Ammon's horn (tissue), 1 donor: ENCODE measurements around the gene AMOTL1.

Experiments
- DNase-seq: peaks from one replicate; pipeline ENCODE4 v3.0.0-alpha.2; 2016; ENCODE audit warnings: low spot score

AMOTL1 gene

DNA sequence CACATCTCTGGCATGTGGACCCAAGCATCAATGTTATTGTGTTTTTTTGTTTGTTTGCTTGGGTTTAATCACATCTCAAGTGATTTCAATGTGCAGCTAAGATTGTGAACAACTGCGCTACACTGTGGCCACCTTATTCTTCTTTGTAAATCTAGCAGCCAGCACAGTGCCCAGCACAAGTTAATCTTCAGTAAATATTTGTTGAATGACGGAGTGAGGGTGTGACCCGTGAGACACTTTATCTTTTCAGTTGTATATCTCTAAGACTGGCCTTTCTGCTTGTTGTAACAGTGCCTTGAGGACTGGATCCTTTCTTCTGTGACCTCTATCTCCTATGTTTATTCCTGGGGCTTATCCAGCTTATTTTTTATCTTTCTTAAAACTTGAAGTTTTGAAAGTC is 21.4 kb upstream of the AMOTL1 start:
- no peak for DNase-seq

GRCh38 chr11:94747146-94747545 is 21.0 kb upstream of the AMOTL1 start:
- no peak for DNase-seq

DNA sequence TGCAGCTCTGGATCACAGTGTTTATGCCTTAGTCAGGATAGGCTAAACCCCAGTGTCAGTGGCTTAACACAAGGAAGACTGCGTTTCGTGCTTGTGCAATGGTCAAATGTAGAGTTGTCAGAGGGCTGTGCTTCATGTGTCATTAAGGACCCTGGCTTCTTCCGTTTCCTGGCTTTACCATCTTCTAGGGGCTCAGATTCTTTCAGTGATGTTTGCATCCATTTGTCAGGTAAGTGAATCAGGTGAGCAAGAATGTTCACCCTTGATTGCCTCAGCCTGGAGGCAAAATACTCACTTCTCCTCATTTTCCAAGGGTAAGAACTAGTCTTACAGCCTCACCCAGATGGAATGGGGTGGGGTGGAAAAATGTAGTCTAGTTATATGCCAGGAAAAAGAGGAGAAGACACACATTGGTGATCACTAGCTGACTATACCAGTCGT is 20.5 kb upstream of the AMOTL1 start:
- no peak for DNase-seq

- no peak for DNase-seq
Measured at GRCh38 chr11:94749369-94749768, 18.8 kb upstream of the AMOTL1 start.

DNA sequence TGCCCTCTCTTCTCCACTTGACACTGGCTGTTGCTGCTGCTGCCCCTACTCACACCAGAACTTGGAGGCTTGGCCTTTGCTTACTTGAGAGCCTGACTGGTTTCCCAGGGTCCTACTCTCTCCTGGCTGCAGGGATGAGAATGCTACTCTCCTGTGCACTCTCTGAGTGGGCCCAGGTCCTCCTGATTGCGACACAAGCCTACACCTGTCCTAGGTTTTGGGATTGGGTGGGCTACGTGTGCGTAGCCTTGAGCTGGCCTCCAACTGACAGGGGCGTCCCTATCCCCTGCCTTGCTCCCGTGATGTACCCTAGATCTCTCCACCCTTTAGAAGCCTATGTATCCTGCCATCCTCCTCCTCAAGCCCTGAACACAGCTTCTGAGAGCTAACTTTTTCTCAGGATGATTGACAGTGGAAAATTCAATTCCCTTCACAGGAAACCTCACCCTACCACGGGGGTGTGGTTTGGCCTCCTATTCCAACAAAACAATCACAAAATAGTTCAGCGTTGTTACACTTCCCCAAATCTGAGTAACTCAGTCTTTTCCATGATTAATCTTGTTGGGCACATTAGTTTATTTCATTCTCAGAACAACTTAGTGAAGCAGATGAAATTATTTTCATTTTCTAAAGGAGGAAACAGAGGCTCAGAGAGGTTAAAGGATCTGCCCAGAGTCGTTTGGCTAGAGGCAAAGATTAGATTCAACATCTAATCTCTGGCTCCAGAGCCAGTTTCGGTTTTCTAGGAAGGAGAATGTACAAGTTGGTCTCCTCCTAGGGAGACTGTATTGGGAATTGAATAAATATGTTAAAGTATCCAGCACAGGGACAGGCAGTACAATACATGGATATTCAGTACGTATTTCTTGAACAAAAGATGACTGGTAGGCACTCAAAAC is 17.6 kb upstream of the AMOTL1 start:
- DNase-seq: no peak

GRCh38 chr11:94751218-94751609 is 16.9 kb upstream of the AMOTL1 start:
- DNase-seq: no peak

DNA sequence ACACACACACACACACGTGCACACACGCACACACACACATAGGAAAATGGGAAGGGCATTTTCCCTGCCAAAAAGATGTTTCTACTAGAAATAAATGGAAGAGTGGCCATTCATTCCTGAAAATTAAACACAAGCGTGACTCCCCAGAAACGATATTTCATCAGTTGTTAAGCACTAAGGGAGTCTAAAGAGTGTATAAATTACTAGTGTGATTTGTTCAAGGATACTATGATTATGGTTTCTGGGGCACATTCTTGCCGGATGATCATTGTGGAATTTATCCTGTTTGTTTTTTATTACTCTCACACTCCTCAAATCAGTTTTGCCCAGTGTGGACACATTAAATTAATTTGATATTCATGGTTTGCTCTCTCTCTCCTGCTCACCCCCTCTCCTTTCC is 16.4 kb upstream of the AMOTL1 start:
- no peak for DNase-seq

DNA sequence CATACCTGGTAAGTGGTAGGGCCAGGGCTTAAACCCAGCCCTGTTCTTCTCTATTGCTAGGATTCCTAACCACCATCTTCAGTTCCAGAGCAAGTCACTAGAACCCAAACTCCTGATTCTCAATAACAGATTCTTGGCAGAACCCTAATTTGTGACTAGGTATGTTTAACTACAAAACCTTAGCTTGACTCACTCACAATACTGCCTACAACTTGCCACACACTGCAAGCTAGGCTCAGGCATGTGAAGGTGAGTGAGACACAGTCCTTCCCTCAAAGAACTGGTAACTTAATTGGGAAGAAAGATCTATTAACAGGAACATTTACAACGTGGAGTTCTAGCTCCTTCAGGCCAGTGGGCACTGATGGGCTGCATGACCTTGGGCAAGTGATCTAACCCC is 14.5 kb upstream of the AMOTL1 start:
- DNase-seq: no peak

- no peak for DNase-seq
Measured at GRCh38 chr11:94754335-94754734, 13.8 kb upstream of the AMOTL1 start.

- no peak for DNase-seq
Measured at GRCh38 chr11:94754819-94755218, 13.3 kb upstream of the AMOTL1 start.

GRCh38 chr11:94755494-94755893 is 12.7 kb upstream of the AMOTL1 start:
- DNase-seq: no peak

DNA sequence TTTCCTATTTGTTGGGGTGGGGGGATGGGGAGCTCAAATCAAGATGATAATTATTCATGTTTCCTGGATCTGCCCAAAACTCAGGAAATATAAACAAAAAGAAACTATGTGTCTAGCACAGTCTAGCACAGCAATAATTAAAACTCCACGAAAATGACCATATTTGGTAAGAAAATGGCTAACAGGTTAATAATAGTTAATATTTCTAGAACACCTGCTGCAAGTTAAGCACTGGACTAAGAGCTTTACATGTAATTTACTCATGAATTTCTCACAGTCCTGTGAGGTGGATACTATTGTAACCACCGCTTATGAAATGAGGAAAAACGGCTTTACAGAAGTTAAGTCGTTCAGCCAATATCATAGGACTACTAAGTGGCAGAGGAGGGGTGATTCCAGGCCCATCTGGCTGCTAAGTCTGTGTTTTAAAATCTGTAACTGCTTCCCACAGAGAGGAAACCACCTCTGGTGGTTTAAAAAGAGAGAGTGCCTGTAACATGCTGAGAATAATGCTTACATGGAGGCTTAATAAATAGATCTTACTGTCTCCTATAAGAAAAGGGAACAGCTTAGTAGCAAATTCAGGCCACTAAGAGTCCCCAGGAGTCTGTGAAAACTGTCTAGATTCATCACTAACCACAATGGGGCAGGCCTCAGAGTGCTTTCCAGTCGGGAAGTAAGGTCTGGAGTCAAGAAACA is 11.0 kb upstream of the AMOTL1 start:
- no peak for DNase-seq

- no peak for DNase-seq
Measured at GRCh38 chr11:94758666-94759065, 9.5 kb upstream of the AMOTL1 start.

DNA sequence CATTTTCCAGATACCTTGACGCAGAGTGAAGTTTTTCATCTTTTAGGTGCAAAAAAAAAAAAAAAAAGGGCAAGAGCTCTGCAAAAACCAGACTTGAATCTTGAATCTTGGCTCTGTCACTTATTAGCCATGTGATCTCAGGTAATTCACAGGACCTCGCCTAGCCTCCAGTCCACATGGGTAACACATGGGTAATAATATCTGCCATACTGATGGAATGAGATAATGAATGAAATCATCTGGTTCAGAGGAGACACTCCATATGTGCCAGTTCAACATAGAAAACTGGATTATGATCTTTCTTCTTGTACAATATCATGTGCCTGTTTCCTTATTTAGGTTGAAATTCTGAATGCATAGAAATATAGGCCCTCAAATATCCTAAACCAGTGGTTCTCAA is 8.6 kb upstream of the AMOTL1 start:
- DNase-seq: no peak

DNA sequence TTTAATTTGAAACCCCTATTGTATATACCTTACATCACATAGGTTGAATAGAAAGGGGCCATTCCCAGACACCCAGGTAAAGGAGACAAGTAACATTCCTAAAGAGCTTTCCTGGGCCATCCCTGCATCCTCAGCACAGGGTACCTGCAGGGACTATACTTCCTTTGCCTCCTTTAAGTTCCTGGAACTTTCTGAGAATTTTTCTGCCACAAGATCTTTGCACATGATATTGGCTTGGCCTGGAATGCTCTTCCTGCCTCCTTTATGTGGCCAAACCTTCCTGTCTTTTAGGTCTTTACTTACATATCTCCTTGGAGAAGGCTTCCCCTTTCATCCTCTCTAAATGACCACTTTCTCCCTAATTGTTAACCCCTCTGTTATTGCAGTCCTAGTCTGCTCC is 7.9 kb upstream of the AMOTL1 start:
- no peak for DNase-seq

DNA sequence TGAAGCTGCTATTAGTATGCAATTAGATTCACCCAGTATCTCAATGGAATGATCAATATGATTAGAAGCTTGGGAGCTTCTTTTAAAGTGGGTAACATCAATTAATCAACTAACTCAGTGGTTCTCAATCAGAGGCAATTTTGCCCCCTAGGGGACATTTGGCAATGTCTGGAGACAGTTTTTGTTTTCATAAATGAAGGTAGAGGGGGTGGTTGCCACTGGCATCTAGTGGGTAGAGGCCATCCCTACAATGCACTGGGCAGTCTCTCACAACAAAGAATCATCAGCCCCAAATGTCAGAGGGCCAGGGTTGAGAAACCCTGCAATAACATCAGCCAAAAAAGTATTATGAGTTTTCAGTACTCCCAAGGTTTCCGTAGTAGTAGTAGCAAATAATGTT is 5.9 kb upstream of the AMOTL1 start:
- DNase-seq: no peak

DNA sequence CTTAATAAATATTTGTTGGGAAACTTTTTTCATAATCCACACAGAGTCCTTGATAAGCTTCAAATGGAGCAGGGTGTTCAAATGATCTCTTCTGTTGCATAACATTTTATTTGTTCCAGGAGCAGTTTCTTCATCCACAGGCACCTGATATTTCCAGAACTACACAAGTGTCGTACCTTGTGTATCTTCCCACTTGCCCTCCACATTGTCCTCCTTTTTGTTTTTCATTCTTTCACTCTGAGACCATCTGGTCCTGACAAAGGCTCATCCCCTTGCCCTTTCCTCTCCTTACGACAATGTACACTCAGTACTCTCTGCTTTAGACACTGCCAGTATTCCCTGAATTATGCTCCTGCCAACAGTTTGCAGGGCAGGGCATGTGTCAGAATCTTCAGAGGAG is 5.2 kb upstream of the AMOTL1 start:
- DNase-seq: no peak

- DNase-seq: no peak
Measured at GRCh38 chr11:94766713-94767206, 1.4 kb upstream of the AMOTL1 start.

- no peak for DNase-seq
Measured at GRCh38 chr11:94767291-94767690, 865 bp upstream of the AMOTL1 start.

DNA sequence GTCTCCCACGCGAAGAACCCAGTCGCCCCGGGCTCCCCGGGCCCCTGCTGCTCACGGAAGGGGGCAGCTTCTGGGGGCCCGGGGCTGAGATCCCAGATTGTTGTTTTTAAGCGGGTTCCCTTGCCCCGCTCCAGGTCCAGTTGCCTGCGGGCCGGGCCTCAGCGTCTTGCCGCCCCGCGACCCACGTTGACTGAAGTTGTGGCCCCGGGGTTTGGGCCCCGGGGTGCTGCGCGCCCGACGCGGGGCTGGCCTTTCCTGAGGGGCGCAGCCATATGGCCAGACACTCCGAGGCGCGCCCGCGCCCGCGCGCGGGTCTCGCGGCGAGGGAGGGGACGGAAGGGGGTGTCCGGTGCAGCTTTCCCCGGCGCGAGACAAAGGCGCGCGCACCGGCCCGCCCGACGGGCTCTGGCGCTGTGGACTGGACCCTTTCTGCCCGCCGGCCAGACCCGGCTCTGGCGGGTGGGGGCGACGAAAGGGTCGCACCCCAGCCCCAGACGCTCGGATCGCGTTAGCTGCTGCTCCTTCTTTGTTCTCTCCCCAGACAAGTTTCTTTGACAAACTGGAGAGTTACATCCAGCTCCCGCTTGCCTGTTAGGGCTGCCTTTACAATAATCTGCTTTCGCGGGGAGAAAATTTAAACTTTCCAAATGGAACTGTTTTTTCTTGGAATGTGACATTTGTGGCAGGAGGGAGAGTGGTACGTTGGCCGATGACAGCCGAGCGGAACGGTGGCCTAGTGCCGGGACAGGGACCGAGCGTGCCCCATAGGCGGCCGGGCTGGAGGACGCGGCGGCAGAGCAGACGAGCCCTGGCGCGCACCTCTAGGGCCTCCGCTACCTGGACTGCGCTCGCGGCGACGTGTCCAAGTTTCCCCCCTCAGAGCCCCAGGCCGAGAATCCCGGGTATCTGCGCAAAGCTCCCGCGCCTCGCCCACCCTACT is 716 bp downstream of the AMOTL1 start:
- no peak for DNase-seq

DNA sequence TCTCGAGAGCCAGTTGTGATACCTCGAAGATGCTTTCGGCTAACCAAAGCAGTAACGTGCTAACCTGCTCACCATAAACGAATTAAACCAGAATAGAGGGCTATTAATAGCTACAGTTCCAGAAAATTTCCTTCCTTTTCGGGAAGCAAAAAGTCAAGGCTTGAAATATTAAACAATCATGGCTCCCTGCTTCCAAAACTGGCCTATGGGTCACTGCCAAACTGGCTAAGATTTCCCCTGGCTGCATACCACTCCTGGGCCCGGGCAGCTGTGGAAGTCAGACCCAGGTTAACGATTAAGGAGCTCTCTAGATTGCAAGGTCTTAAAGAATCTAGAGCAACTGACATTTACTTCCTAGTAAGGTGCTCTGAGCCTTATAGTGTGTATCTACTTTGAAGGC is 1.7 kb downstream of the AMOTL1 start:
- no peak for DNase-seq

DNA sequence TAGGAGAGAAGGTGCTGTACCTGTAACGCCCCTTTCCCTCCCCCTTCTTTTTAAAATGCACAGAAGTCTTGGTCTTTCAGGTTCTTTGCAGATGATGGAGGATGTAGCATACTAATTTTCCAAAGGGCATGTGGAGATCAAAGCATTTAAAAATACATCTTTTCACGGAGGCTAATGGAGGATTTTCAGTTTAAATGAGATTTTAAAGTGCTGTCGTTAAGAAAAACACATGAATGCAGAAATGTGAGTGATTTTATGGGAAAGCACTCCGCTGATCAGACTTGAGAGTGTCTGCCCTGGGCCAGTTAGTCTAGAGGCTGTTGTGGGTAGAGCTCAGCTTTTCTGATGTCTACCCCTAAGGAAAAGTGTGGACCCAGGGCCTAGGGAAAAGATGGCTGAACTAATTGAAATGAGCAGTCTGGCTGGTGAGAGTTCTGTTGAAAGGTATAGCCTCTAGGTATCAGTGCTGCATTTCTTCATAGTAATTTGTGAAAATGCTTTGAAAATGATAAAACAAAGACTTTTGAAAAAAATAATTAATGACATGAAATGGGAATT is 2.5 kb downstream of the AMOTL1 start:
- DNase-seq: no peak
